K562 (cell line): Measurements from ENCODE around the gene SART1. TPM values are rescaled to one million over a fixed set of nuclear protein-coding genes. Genes with fewer than 3 reads are reported as not detected.

ENCODE experiments used
- AFF1 ChIP-seq, 2 experiments: fragments of 450-650 bp; IDR thresholded peaks; 2 replicates each; pipeline ENCODE4 v1.6.1; 2018; ENCODE audit warnings: mild to moderate bottlenecking in 2 of 2, low read depth in 1 of 2; ENCODE audit not compliant: partially characterized antibody in 2 of 2
- GABPB1 ChIP-seq: sonication (generic); formaldehyde crosslinking; IDR thresholded peaks from 2 replicates; pipeline ENCODE4 v1.8.0; 2022; ENCODE audit warnings: mild to moderate bottlenecking, missing genetic modification reagents
- IFI16 ChIP-seq: fragments of 250-450 bp; sonication (Bioruptor Pico); IDR thresholded peaks from 2 replicates; pipeline ENCODE4 v2.1.2; 2022; ENCODE audit warnings: mild to moderate bottlenecking, inconsistent platforms
- LCOR ChIP-seq: sonication (generic); formaldehyde crosslinking; IDR thresholded peaks from 2 replicates; pipeline ENCODE4 v1.8.0; 2022; ENCODE audit warnings: mild to moderate bottlenecking, missing genetic modification reagents
- NR3C1 ChIP-seq: sonication (generic); formaldehyde crosslinking; IDR thresholded peaks from 2 replicates; pipeline ENCODE4 v1.8.1; 2022; ENCODE audit warnings: missing genetic modification reagents
- PTBP1 ChIP-seq: fragments of 200-400 bp; formaldehyde crosslinking; IDR thresholded peaks from 2 replicates; pipeline ENCODE4 v1.6.1; 2017; ENCODE audit warnings: low read depth, low read length
- RCOR1 ChIP-seq, 2 experiments: IDR thresholded peaks; 2 replicates each; pipeline ENCODE4 v1.6.1; 2012; ENCODE audit warnings: low read depth in 2 of 2, low read length in 2 of 2, borderline replicate concordance in 1 of 2, improper control_type of control experiment in 1 of 2
- REST ChIP-seq, 2 experiments: fragments of 450-650 bp; formaldehyde crosslinking in 1 of 2; IDR thresholded peaks; 2 replicates each; pipeline versions ENCODE4 v1.4.0 to v1.6.1; 2014 to 2020; ENCODE audit warnings: mild to moderate bottlenecking in 2 of 2, borderline replicate concordance in 1 of 2, low read depth in 1 of 2
- SREBF1 ChIP-seq: fragments of 150-350 bp; IDR thresholded peaks from 2 replicates; pipeline ENCODE4 v1.6.1; 2014; ENCODE audit warnings: antibody characterized with exemption, low read depth, low read length, borderline replicate concordance
- SRF ChIP-seq, 2 experiments: fragments of 250-450, 450-650 bp in 1 of 2; sonication (Bioruptor Pico) in 1 of 2; sonication (generic) in 1 of 2; formaldehyde crosslinking; IDR thresholded peaks; 2 replicates each; pipeline versions ENCODE4 v1.5.0 to v1.5.1; 2020 to 2022; ENCODE audit warnings: mild to moderate bottlenecking in 1 of 2, missing genetic modification reagents in 1 of 2
- UBTF ChIP-seq, 2 experiments: IDR thresholded peaks; 2 replicates each; pipeline ENCODE4 v1.6.1; 2012; ENCODE audit warnings: improper control_type of control experiment in 2 of 2, low read depth in 2 of 2, low read length in 2 of 2, borderline replicate concordance in 1 of 2
- polyA plus RNA-seq, 8 experiments: library from polyadenylated mRNA; depleted of rRNA in 4 of 8; stranded (reverse) in 5 of 8; unstranded in 3 of 8; fragments of >200 nt; fragmentation: Nextera tagmentation in 2 of 8; fragmentation: Illumina TruSeq in 1 of 8; extraction: Ambion mirVana in 2 of 8; extraction: Trizol in 1 of 8; gene quantifications; 2 replicates each; pipeline versions ENCODE4 v1.2.1 to v1.2.3, GENCODE V29; 2011 to 2014; ENCODE audit warnings: inconsistent platforms in 1 of 8, missing spikeins in 1 of 8
- total RNA-seq, 7 experiments: library from RNA; depleted of rRNA in 6 of 7; stranded (reverse); fragments of >200 nt in 6 of 7; fragmentation: Illumina TruSeq in 2 of 7; extraction: Trizol in 2 of 7; gene quantifications; 2 replicates each; pipeline versions ENCODE4 v1.2.1 to v1.2.3, GENCODE V29; 2011 to 2021; ENCODE audit warnings: low replicate concordance in 1 of 7

SART1 gene
- total and polyA plus RNA-seq, 9 of the 15 experiments (the other 6 are each of a cell fraction or from before 2014, with no cell fraction given) = 4.8 to 84.1 (median 31.7) TPM

- no peak for TF ChIP-seq AFF1 (IDR thresholded peaks at IDR 0.05; ENCODE audit: low read depth in 1 of 2, partially characterized antibody in 2 of 2)
- peak in 1 of 2 experiments; percentile 59; a peak in 1 of 4 replicates for TF ChIP-seq SRF (CRISPR knock-in tag; IDR thresholded peaks at IDR 0.05)
- TF ChIP-seq NR3C1 (CRISPR knock-in tag) = no peak
- TF ChIP-seq UBTF (IDR thresholded peaks at IDR 0.05; ENCODE audit: borderline replicate concordance in 1 of 2, low read depth in 2 of 2, low read length in 2 of 2) = peak; percentile 67 to 78; a peak in 1 of 4 replicates
- TF ChIP-seq RCOR1 (IDR thresholded peaks at IDR 0.05; ENCODE audit: borderline replicate concordance in 1 of 2, low read depth in 2 of 2, low read length in 2 of 2) = 0 out of 4 replicates have a peak, but pooled peaks of 1 of the 2 experiments have one; percentile 13
- TF ChIP-seq REST (IDR thresholded peaks at IDR 0.05; ENCODE audit: borderline replicate concordance) = peak; percentile 75; the same call in 1 of the 2 replicates
- no peak for TF ChIP-seq REST (CRISPR knock-in tag; IDR thresholded peaks at IDR 0.05; ENCODE audit: low read depth)
- no peak for TF ChIP-seq SREBF1
- peak; percentile 62; the same call in 1 of the 2 replicates for TF ChIP-seq GABPB1 (CRISPR knock-in tag)
- no peak for TF ChIP-seq LCOR
- TF ChIP-seq PTBP1 = no peak
- no peak for TF ChIP-seq IFI16 (CRISPR knock-in tag)
These were observed 61.1 kb downstream of the SART1 start (continued) for GRCh38 chr11:66022401-66023185.
